Osteocyte (in vitro differentiated cells): ENCODE results near the gene CDK10. TPM values are rescaled to one million over a fixed set of nuclear protein-coding genes. Genes with fewer than 3 reads are reported as not detected.

Experiments used
- DNase-seq: peaks from one replicate; pipeline ENCODE4 v3.0.0; 2021; ENCODE audit warnings: mixed read lengths; ENCODE audit not compliant: unreplicated experiment; ENCODE audit errors: extremely low spot score
- H3K27ac Mint-ChIP-seq: one replicate; pipeline ENCODE4 v1.8.0; 2021; ENCODE audit warnings: mild to moderate bottlenecking, mixed read lengths; ENCODE audit not compliant: unreplicated experiment
- H3K27me3 Mint-ChIP-seq: one replicate; pipeline ENCODE4 v1.8.0; 2021; ENCODE audit warnings: mixed read lengths; ENCODE audit not compliant: unreplicated experiment
- H3K36me3 Mint-ChIP-seq: one replicate; pipeline ENCODE4 v1.8.0; 2021; ENCODE audit warnings: mixed read lengths; ENCODE audit not compliant: unreplicated experiment
- H3K4me1 Mint-ChIP-seq: one replicate; pipeline ENCODE4 v1.8.0; 2021; ENCODE audit warnings: mixed read lengths; ENCODE audit not compliant: unreplicated experiment
- H3K4me3 Mint-ChIP-seq: one replicate; pipeline ENCODE4 v1.8.0; 2021; ENCODE audit warnings: mild to moderate bottlenecking, moderate library complexity, mixed read lengths; ENCODE audit not compliant: unreplicated experiment
- H3K9me3 Mint-ChIP-seq: one replicate; pipeline ENCODE4 v1.8.0; 2021; ENCODE audit warnings: mixed read lengths; ENCODE audit not compliant: unreplicated experiment
- total RNA-seq: library from RNA; stranded (reverse); gene quantifications from 2 replicates; pipeline ENCODE4 v1.2.1, GENCODE V29; 2021
- TF ChIP-seq, protein P1 (sequence below): fragments of 200-600 bp; sonication (generic); IDR thresholded peaks from 2 replicates; pipeline ENCODE4 v1.5.0; 2021; ENCODE audit warnings: antibody characterized with exemption, mild to moderate bottlenecking, moderate library complexity

The CDK10 gene
- total RNA-seq, 1 donor from 2014 or later = 91.5 TPM

DNA sequence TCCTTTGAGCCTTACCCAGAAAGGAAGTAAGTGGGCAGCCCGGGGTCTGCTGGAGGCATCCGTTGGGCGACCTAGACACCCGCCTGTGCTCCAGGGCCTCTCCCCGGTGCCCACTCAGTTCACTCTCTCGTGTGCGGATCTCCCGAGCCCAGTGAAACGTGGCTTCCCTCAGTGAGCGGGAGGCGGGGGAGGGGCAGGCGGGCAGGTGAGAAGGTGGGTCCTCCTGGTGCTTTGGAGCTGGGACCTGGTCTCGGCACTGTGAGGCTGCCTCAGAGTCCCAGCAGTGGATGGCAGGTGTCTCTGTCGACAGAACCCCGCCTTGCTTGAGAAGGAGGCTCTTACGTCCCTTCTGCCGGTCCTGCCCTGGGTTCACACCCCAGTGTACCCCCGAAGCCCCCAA is 42.8 kb downstream of the CDK10 start:
- Mint-ChIP-seq H3K27me3 (no peaks in the 10 kb centered on the region), H3K9me3 (no peaks in the 10 kb centered on the region), H3K36me3 (peaks cover 28% of the 10 kb centered on the region), H3K27ac (no peak overlapping the region), H3K4me1 (no peaks in the 10 kb centered on the region), H3K4me3 (no peak overlapping the region)
- DNase-seq = no peak
- TF ChIP-seq, protein P1, sequence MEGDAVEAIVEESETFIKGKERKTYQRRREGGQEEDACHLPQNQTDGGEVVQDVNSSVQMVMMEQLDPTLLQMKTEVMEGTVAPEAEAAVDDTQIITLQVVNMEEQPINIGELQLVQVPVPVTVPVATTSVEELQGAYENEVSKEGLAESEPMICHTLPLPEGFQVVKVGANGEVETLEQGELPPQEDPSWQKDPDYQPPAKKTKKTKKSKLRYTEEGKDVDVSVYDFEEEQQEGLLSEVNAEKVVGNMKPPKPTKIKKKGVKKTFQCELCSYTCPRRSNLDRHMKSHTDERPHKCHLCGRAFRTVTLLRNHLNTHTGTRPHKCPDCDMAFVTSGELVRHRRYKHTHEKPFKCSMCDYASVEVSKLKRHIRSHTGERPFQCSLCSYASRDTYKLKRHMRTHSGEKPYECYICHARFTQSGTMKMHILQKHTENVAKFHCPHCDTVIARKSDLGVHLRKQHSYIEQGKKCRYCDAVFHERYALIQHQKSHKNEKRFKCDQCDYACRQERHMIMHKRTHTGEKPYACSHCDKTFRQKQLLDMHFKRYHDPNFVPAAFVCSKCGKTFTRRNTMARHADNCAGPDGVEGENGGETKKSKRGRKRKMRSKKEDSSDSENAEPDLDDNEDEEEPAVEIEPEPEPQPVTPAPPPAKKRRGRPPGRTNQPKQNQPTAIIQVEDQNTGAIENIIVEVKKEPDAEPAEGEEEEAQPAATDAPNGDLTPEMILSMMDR = no peak

DNA sequence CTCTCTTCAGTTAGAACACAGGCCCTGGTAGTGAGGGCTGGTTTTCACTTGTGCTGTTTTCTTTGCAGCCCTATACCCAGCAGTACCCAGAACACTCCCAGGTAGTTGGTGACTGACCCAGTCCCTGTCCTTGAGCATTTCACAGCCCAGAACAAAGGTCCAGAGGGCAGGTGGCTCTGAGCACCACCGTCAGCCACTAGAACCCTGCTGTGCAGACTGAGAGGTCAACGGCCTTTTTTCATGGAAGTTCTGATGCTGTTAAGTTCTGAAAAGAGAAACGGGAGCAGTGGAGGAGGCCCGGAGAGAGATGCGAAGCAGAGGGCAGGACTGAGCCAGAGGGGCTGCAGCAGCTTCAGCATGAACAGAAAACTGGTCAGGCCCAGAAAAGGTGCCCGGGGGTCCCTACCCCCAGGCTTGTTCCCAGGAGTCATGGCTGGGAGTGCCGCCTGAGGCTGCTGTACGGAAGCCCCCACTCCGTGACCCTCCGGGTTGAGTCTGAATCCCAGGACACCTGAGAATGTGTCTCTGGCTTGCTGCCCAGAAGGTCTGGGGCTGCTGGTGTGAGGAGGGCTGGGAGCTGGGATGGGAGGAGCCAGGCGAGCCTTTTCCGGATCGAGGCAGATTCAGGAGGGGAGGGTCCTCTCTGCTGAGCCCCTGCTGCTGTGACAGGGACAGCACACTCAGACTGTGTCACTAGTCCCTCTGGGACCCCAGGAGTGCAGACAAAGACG is 43.5 kb downstream of the CDK10 start:
- peaks cover 36% of the 10 kb centered on the region for H3K36me3 Mint-ChIP-seq
- no peak for DNase-seq
- TF ChIP-seq, protein P1 = no peak
- no peak overlapping the region for H3K4me3 Mint-ChIP-seq
- H3K4me1 Mint-ChIP-seq = no peaks in the 10 kb centered on the region
- no peaks in the 10 kb centered on the region for H3K27me3 Mint-ChIP-seq
- H3K27ac Mint-ChIP-seq = no peak overlapping the region
- no peaks in the 10 kb centered on the region for H3K9me3 Mint-ChIP-seq

GRCh38 chr16:89730610-89731234 is 44.2 kb downstream of the CDK10 start:
- no peak overlapping the region for H3K4me3 Mint-ChIP-seq
- H3K27ac Mint-ChIP-seq = no peak overlapping the region
- TF ChIP-seq, protein P1 = no peak
- H3K36me3 Mint-ChIP-seq = peaks cover 40% of the 10 kb centered on the region
- H3K4me1 Mint-ChIP-seq = no peaks in the 10 kb centered on the region
- no peak for DNase-seq
- no peaks in the 10 kb centered on the region for H3K27me3 Mint-ChIP-seq
- no peaks in the 10 kb centered on the region for H3K9me3 Mint-ChIP-seq

DNA sequence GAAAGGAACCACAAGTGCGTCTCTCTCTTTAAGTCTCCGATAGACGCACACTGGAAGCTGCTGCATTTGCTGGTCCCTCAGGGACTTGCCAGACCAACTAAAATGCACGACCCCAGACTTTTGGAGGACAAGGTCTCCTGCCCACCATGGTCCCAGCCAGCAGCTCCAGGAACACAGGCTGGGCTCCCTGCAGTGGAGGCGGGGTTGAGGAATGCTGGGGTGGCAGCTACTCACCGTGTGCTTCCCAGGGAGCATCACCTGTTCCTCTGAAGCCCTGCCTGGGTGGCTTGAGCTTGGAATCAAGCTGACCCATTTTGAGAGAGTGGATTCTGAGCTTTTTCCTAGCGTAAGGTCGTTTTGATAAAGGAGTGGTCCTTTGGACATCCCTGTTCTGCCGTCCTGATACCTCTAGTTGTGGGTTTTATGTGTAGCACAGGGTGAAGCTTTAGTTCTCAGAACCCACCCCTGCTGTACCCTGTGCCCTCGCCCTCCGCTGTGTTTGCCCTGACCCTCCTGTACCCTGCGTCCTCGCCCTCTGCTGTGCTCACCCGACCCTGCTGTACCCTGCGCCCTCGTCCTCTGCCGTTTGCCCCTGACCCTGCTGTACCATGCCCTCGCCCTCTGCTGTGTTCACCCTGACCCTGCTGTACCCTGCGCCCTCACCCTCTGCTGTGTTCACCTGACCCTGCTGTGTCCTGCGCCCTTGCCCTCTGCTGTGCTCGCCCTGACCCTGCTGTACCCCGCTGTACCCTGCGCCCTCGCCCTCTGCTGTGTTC is 45.8 kb downstream of the CDK10 start:
- Mint-ChIP-seq H3K9me3 (no peaks in the 10 kb centered on the region), H3K27ac (no peak overlapping the region)

More for the DNA sequence above, 45.8 kb downstream of the CDK10 start:
- Mint-ChIP-seq H3K4me3 (no peak overlapping the region), H3K36me3 (peaks cover 40% of the 10 kb centered on the region), H3K4me1 (no peaks in the 10 kb centered on the region), H3K27me3 (no peaks in the 10 kb centered on the region)
- DNase-seq = no peak
- TF ChIP-seq, protein P1 = no peak
